Ishikawa (cell line): ENCODE results near the gene RFX4.

ENCODE experiments used
- CREB1 ChIP-seq: IDR thresholded peaks from 2 replicates; pipeline ENCODE4 v1.6.1; 2012; ENCODE audit warnings: low read depth
- EP300 ChIP-seq: IDR thresholded peaks from 2 replicates; pipeline ENCODE4 v1.6.1; 2012; ENCODE audit warnings: borderline replicate concordance
- MAX ChIP-seq: IDR thresholded peaks from 2 replicates; pipeline ENCODE4 v1.6.1; 2012
- TEAD4 ChIP-seq: IDR thresholded peaks from 2 replicates; pipeline ENCODE4 v1.6.1; 2012
- ZBTB7A ChIP-seq: IDR thresholded peaks from 2 replicates; pipeline ENCODE4 v1.6.1; 2012; ENCODE audit warnings: low read depth

GRCh38 chr12:106754331-106754730, 171.5 kb downstream of the RFX4 start:
- TF ChIP-seq MAX (no peak), EP300 (no peak), CREB1 (no peak), TEAD4 (no peak), ZBTB7A (no peak)
